Heart right ventricle (tissue), 16 donors: ENCODE measurements around the gene PSAP. TPM values are rescaled to one million over a fixed set of nuclear protein-coding genes. Genes with fewer than 3 reads are reported as not detected.

ENCODE experiments used
- ATAC-seq, 8 donors: fragments of 200-7000 bp; cut with Tn5 transposase; one replicate each; pipeline ENCODE4 v1.9.1; 2020; ENCODE audit warnings: mild to moderate bottlenecking in 8 of 8, moderate library complexity in 8 of 8, moderate number of reproducible peaks in 1 of 8
- DNase-seq, 2 donors: peaks; one replicate each; pipeline ENCODE4 v3.0.0-alpha.2; 2020
- H3K27ac ChIP-seq, 10 donors: fragments of 200-600 bp; sonication (generic) in 2 of 10; one replicate each; pipeline versions ENCODE4 v1.5.0 to v1.8.0; 2020 to 2022; ENCODE audit warnings: mild to moderate bottlenecking in 3 of 10
- H3K27me3 ChIP-seq, 7 donors: fragments of 200-600 bp; one replicate each; pipeline ENCODE4 v1.8.0; 2021 to 2022; ENCODE audit warnings: mild to moderate bottlenecking in 2 of 7
- H3K36me3 ChIP-seq, 9 donors: fragments of 200-600 bp; sonication (generic) in 1 of 9; one replicate each; pipeline versions ENCODE4 v1.5.0 to v1.8.0; 2020 to 2022; ENCODE audit warnings: mild to moderate bottlenecking in 2 of 9
- H3K4me1 ChIP-seq, 9 donors: fragments of 200-600 bp; sonication (generic) in 1 of 9; one replicate each; pipeline versions ENCODE4 v1.5.0 to v1.8.0; 2020 to 2022; ENCODE audit warnings: mild to moderate bottlenecking in 4 of 9
- H3K4me3 ChIP-seq, 10 donors: fragments of 200-600 bp; sonication (generic) in 2 of 10; one replicate each; pipeline versions ENCODE4 v1.5.0 to v1.8.0; 2020 to 2022; ENCODE audit warnings: mild to moderate bottlenecking in 7 of 10, moderate library complexity in 2 of 10
- H3K9me3 ChIP-seq, 11 donors: fragments of 200-600 bp in 10 of 11; sonication (generic) in 2 of 11; one replicate each; pipeline versions ENCODE4 v1.5.0 to v1.8.0; 2013 to 2022; ENCODE audit warnings: mild to moderate bottlenecking in 2 of 11, control low read depth in 1 of 11, moderate library complexity in 1 of 11
- CTCF ChIP-seq, 9 donors: fragments of 200-600 bp; sonication (generic) in 2 of 9; IDR thresholded peaks; one replicate each; pipeline versions ENCODE4 v1.5.0 to v1.8.0; 2021 to 2022; ENCODE audit warnings: antibody characterized with exemption in 9 of 9, mild to moderate bottlenecking in 5 of 9, moderate library complexity in 1 of 9
- WGBS, 2 donors: extraction: QIAGEN DNeasy Blood & Tissue Kit; methylation state at CpG; one replicate each; pipeline ENCODE4 v1.1.7; 2013; ENCODE audit warnings: inconsistent platforms in 1 of 2; 5-methylcytosine and 5-hydroxymethylcytosine counted together
- intact Hi-C, 10 donors: fragments of 100-400 bp; cut with DNase I; formaldehyde crosslinking; loops; one replicate each; pipeline versions ENCODE4 v1.11.1 to v1.14.2; 2022
- polyA plus RNA-seq, 2 donors: library from polyadenylated mRNA; stranded (reverse); fragments of 200-250 nt; gene quantifications; one replicate each; pipeline ENCODE4 v1.2.3, GENCODE V29; 2013
- total RNA-seq, 10 donors: library from RNA; stranded (reverse); fragmentation: NEBNext Ultra II Directional in 3 of 10; extraction: Animal tissue kit (Norgen Biotek cat#: 25700) in 3 of 10; gene quantifications; one replicate each; pipeline versions ENCODE4 v1.2.1 to v1.2.4, GENCODE V29; 2021 to 2023
- donor health status: Arrhythmogenic right ventricular cardiomyopathy.
- donor health status: ischemic (EF 13 %, LVEDD 7.1; RV severe dilation, severe dysfunction).
- donor health status: healthy with polysubstance abuse.
- donor health status: DM: no; HTN: yes; CAD: no.
- donor health status: DM: no; HTN: no; CAD: no.
- donor health status: ischemic (EF 25% LVEDD 6.9; RV normal size, moderate dysfunction).
- donor health status: ischemic (EF 25% LVEDD 5.7; RV mildly dilated, moderate dysfunction).
- donor health status: healthy.
- donor health status: DM: yes; HTN: yes; CAD: no.
- donor health status: Ischemic cardiomyopathy.
- donor health status: ischemic (EF 35%, LVEDD 5.7; RV mildly dilated, moderate dysfunction).
- donor health status: nonischemic (EF 11% LVEDD 7.7; RV severe dilation, severe dysfunction).
- donor health status: DM: yes; HTN: yes; CAD: no.
- donor health status: PGD.
- donor health status: ischemic (EF 29% LVEDD 5.4; RV normal size, mild dysfunction).
- donor health status: nonischemic (EF 23%, LVEDD 6.1; RV moderate dilation, normal function).

PSAP gene
- total and polyA plus RNA-seq, 12 donors, result 443 to 2,078 (median 1,616) TPM

- intact Hi-C loops, result no loop called here
- Histone ChIP-seq H3K9me3 (no peaks in the 10 kb centered on the region), H3K4me3 (no peak overlapping the region), H3K27ac (no peak overlapping the region), H3K36me3 (peaks cover 0 to 4% (median 0%) of the 10 kb centered on the region in 9 donors), H3K27me3 (no peaks in the 10 kb centered on the region), H3K4me1 (peaks cover 0 to 21% (median 0%) of the 10 kb centered on the region in 9 donors)
- DNase-seq (no peak), ATAC-seq (no peak)
- WGBS, 2 donors, result 70 to 89% methylated on average over 10 of the region's 10 CpGs
- no peak for TF ChIP-seq CTCF (IDR thresholded peaks at IDR 0.05)
Measured at GRCh38 chr10:71799112-71799511, 51.9 kb downstream of the PSAP start.

GRCh38 chr10:71798308-71798624, 52.8 kb downstream of the PSAP start:
- DNase-seq (no peak), ATAC-seq (no peak)
- no peak overlapping the region for H3K27ac ChIP-seq
- no peaks in the 10 kb centered on the region for H3K27me3 ChIP-seq
- H3K9me3 ChIP-seq, result no peaks in the 10 kb centered on the region
- H3K36me3 ChIP-seq, result peaks cover 0 to 2% (median 0%) of the 10 kb centered on the region in 9 donors
- intact Hi-C loops, result no loop called here
- no peak for TF ChIP-seq CTCF (IDR thresholded peaks at IDR 0.05)
- H3K4me3 ChIP-seq, result no peak overlapping the region
- H3K4me1 ChIP-seq, result peaks cover 0 to 21% (median 0%) of the 10 kb centered on the region in 9 donors
- WGBS, 2 donors, result 87 to 89% methylated on average over 6 of the region's 6 CpGs

- H3K4me1 ChIP-seq, result peaks cover 0 to 21% (median 0%) of the 10 kb centered on the region in 9 donors
- no peak overlapping the region for H3K4me3 ChIP-seq
- ATAC-seq (peak in 4 of 8 donors; percentile 31 to 59 (median 46)), DNase-seq (no peak)
- no peaks in the 10 kb centered on the region for H3K9me3 ChIP-seq
- H3K27me3 ChIP-seq, result no peaks in the 10 kb centered on the region
- WGBS, 2 donors, result 75 to 84% methylated on average over 10 of the region's 10 CpGs
- no peak for TF ChIP-seq CTCF (IDR thresholded peaks at IDR 0.05)
- H3K27ac ChIP-seq, result no peak overlapping the region
- intact Hi-C loops, result no loop called here
- H3K36me3 ChIP-seq, result no peaks in the 10 kb centered on the region
Measured at GRCh38 chr10:71797533-71798307, 53.3 kb downstream of the PSAP start.

- H3K4me3 ChIP-seq, result no peak overlapping the region
- intact Hi-C loops, result no loop called here
Measured at GRCh38 chr10:71796749-71797405, 54.2 kb downstream of the PSAP start.

More at GRCh38 chr10:71796749-71797405, 54.2 kb downstream of the PSAP start:
- H3K27me3 ChIP-seq, result no peaks in the 10 kb centered on the region
- H3K27ac ChIP-seq, result no peak overlapping the region
- 85 to 89% methylated on average over 7 of the region's 7 CpGs for WGBS, 2 donors
- no peaks in the 10 kb centered on the region for H3K36me3 ChIP-seq
- ATAC-seq (no peak), DNase-seq (no peak)
- TF ChIP-seq CTCF (IDR thresholded peaks at IDR 0.05), result no peak
- no peaks in the 10 kb centered on the region for H3K9me3 ChIP-seq
- H3K4me1 ChIP-seq, result peaks cover 0 to 21% (median 0%) of the 10 kb centered on the region in 9 donors
